ENCODE results near the gene ZNF677.

- TF ChIP-seq CTCF (optimal IDR thresholded peaks at IDR 0.05 in 1 of 3, IDR thresholded peaks at IDR 0.05 in 1 of 3, conservative IDR thresholded peaks at IDR 0.05 in 1 of 3; ENCODE audit: extremely low read depth in 1 of 3, insufficient read depth in 2 of 3, low read length in 3 of 3) (no peak), EZH2 (IDR thresholded peaks at IDR 0.05; ENCODE audit: low read length) (no peak)
Observed at GRCh38 chr19:53254411-53255341, at the start of gene ZNF677.

Data from keratinocyte (primary cell).